ENCODE measurements around the gene HRH3.

Gene HRH3

GRCh38 chr20:62209850-62210495 is 10.1 kb downstream of the HRH3 start:
- TF ChIP-seq CTCF (IDR thresholded peaks at IDR 0.05; ENCODE audit: low read depth, low read length): peak; percentile 28; the same call in 1 of the 2 replicates
- no peaks in the 10 kb centered on the region for H3K9me3 ChIP-seq
- H3K36me3 ChIP-seq: no peaks in the 10 kb centered on the region
- H3K27me3 ChIP-seq: no peaks in the 10 kb centered on the region
- H3K4me3 ChIP-seq (ENCODE audit: low read depth, low read length): peak overlapping the region; percentile 19
- no peak for DNase-seq
- H3K4me1 ChIP-seq: peaks cover 5% of the 10 kb centered on the region

GRCh38 chr20:62208795-62209755 is 11.0 kb downstream of the HRH3 start:
- H3K4me1 ChIP-seq: peaks cover 5% of the 10 kb centered on the region
- TF ChIP-seq CTCF (IDR thresholded peaks at IDR 0.05; ENCODE audit: low read depth, low read length): no peak; the same call in 1 of the 2 replicates
- H3K9me3 ChIP-seq: no peaks in the 10 kb centered on the region
- DNase-seq: no peak
- no peaks in the 10 kb centered on the region for H3K27me3 ChIP-seq
- H3K4me3 ChIP-seq (ENCODE audit: low read depth, low read length): no peak overlapping the region
- H3K36me3 ChIP-seq: no peaks in the 10 kb centered on the region

- TF ChIP-seq CTCF (IDR thresholded peaks at IDR 0.05; ENCODE audit: low read depth, low read length): no peak
- peaks cover 10% of the 10 kb centered on the region for H3K4me1 ChIP-seq
- H3K9me3 ChIP-seq: no peaks in the 10 kb centered on the region
- H3K4me3 ChIP-seq (ENCODE audit: low read depth, low read length): no peak overlapping the region
- H3K36me3 ChIP-seq: peaks cover 2% of the 10 kb centered on the region
- DNase-seq: no peak
- H3K27me3 ChIP-seq: no peaks in the 10 kb centered on the region
These were observed 11.8 kb downstream of the HRH3 start for GRCh38 chr20:62208061-62208794.

GRCh38 chr20:62206388-62206775 is 13.7 kb downstream of the HRH3 start:
- H3K4me3 ChIP-seq (ENCODE audit: low read depth, low read length): no peak overlapping the region
- no peak for TF ChIP-seq CTCF (IDR thresholded peaks at IDR 0.05; ENCODE audit: low read depth, low read length)

GRCh38 chr20:62205618-62206387 is 14.3 kb downstream of the HRH3 start:
- DNase-seq: no peak
- no peak overlapping the region for H3K4me3 ChIP-seq (ENCODE audit: low read depth, low read length)
- H3K36me3 ChIP-seq: peaks cover 19% of the 10 kb centered on the region
- H3K9me3 ChIP-seq: no peaks in the 10 kb centered on the region
- TF ChIP-seq CTCF (IDR thresholded peaks at IDR 0.05; ENCODE audit: low read depth, low read length): no peak
- H3K4me1 ChIP-seq: peaks cover 25% of the 10 kb centered on the region
- no peaks in the 10 kb centered on the region for H3K27me3 ChIP-seq

More at GRCh38 chr20:62206388-62206775, 13.7 kb downstream of the HRH3 start:
- peaks cover 23% of the 10 kb centered on the region for H3K4me1 ChIP-seq
- no peaks in the 10 kb centered on the region for H3K9me3 ChIP-seq
- peaks cover 14% of the 10 kb centered on the region for H3K36me3 ChIP-seq
- no peaks in the 10 kb centered on the region for H3K27me3 ChIP-seq
- DNase-seq: no peak
